ENCODE measurements around the gene ERV3-1.
A peak's percentile ranks its signal among the peaks of the same experiment; 100 is the strongest.
"Not testable (repeated sequence)": the region's sequence is repeated elsewhere in the genome, so short reads cannot be mapped to it uniquely, and the experiment has no call there.

ERV3-1 gene

DNA sequence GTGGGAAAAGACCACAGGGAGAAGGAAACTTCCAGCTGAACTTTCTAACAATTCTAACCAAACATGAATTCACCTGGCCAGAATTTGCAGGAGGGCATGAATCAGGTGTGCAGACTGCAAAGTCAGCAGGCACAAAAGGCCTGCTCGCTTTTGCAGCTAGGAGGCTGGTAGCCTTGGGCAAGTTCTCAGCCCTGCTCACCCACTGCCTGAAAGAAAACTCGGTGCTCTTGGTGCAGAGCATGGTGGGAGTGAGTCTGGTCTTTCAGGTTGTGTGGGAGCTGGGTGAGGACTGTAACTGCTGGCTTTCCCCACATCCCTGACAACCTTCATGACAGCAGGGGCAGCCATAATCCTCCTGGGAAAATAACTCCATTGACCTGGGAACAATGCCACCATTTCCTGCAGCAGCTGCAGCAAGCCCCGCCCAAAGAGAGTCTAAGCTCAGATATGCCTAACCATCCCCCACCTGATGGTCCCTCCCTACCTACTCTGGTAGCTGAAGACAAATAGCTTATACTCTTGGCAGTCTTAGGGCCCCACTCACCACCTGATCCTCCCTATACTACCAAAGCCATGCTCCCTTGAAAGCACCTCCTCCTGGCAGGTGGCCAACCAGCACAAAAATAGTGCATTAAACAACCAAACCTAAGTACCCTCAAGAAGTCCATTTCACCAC lies 47.3 kb downstream of the ERV3-1 start:
- Mint-ChIP-seq H3K4me3 (no peak overlapping the region), H3K9me3 (peaks cover 28% of the 10 kb centered on the region), H3K27me3 (ENCODE audit: low read depth) (no peaks in the 10 kb centered on the region), H3K27ac (no peak overlapping the region), H3K4me1 (no peaks in the 10 kb centered on the region), H3K36me3 (ENCODE audit: low read depth) (no peaks in the 10 kb centered on the region)
- TF ChIP-seq, protein P1, sequence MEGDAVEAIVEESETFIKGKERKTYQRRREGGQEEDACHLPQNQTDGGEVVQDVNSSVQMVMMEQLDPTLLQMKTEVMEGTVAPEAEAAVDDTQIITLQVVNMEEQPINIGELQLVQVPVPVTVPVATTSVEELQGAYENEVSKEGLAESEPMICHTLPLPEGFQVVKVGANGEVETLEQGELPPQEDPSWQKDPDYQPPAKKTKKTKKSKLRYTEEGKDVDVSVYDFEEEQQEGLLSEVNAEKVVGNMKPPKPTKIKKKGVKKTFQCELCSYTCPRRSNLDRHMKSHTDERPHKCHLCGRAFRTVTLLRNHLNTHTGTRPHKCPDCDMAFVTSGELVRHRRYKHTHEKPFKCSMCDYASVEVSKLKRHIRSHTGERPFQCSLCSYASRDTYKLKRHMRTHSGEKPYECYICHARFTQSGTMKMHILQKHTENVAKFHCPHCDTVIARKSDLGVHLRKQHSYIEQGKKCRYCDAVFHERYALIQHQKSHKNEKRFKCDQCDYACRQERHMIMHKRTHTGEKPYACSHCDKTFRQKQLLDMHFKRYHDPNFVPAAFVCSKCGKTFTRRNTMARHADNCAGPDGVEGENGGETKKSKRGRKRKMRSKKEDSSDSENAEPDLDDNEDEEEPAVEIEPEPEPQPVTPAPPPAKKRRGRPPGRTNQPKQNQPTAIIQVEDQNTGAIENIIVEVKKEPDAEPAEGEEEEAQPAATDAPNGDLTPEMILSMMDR (IDR thresholded peaks at IDR 0.05; ENCODE audit: unreplicated experiment in 3 of 3), result no peak

DNA sequence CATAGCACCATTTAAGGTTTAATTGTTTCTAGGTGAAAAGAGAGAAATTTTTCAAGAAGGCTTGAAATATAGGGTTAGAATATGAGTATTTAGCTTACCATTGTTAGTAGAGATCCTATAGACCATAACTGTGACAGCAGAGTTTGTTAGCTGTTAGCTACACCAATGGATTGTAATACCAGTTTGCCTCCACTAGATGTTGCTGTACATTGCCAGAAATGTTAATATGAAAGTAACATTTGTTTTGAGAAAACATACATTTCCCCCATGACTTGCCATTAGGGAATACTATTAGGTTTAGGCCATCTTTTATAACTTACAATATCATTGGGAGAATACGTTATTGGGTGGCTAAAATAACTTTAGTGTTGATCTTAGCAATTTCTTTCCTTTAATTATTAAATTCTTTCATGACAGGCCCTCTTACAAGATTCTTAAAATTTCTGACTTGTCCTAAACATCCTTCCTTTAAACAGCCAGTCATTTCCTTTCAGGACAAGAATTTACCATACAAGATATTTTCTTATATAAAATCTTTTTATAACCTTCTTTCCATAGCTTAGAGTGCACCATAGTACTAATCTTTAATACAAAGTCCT lies 55.1 kb downstream of the ERV3-1 start:
- H3K27ac Mint-ChIP-seq, result no peak overlapping the region
- no peaks in the 10 kb centered on the region for H3K36me3 Mint-ChIP-seq (ENCODE audit: low read depth)
- peaks cover 4% of the 10 kb centered on the region for H3K4me1 Mint-ChIP-seq
- no peak overlapping the region for H3K4me3 Mint-ChIP-seq
- peaks cover 40% of the 10 kb centered on the region for H3K27me3 Mint-ChIP-seq (ENCODE audit: low read depth)
- H3K9me3 Mint-ChIP-seq, result no peaks in the 10 kb centered on the region
- TF ChIP-seq, protein P1 (IDR thresholded peaks at IDR 0.05; ENCODE audit: unreplicated experiment in 3 of 3), result peak; percentile 77 to 85 (median 77)

DNA sequence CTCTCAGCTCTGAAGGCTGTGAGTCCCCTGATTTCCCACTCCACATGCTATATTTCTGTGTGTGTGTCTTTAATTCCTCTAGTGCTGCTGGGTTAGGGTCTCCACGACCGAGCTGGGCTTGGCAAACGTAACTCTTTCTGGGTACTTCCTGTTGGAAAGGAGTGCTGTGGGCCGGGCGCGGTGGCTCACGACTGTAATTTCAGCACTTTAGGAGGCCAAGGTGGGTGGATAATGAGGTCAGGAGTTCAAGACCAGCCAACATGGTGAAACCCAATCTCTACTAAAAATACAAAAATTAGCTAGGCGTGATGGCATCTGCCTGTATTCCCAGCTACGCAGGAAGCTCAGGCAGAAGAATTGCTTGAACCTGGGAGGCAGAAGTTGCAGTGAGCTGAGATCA lies 55.8 kb downstream of the ERV3-1 start:
- H3K36me3 Mint-ChIP-seq (ENCODE audit: low read depth); H3K9me3 Mint-ChIP-seq; H3K4me1 Mint-ChIP-seq; H3K4me3 Mint-ChIP-seq; H3K27ac Mint-ChIP-seq: not testable (repeated sequence)
- H3K27me3 Mint-ChIP-seq (ENCODE audit: low read depth), result peaks cover 45% of the 10 kb centered on the region

DNA sequence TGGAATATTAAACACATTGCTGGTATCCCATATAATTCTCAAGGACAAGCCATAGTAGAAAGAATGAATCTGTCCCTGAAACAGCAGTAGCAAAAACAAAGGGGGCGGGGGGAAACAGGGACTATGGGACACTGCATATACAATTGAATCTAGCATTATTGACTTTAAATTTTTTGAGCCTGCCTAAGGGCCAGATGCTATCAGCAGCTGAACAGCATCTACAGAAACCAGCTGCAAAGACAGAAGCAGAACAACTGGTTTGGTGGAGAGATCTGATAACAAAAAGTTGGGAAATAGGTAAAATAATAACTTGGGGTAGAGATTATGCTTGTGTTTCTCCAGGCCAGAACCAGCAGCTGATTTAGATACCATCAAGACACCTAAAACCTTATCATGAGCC lies 57.7 kb downstream of the ERV3-1 start:
- not testable (repeated sequence) for H3K9me3 Mint-ChIP-seq; H3K4me1 Mint-ChIP-seq; H3K4me3 Mint-ChIP-seq; H3K36me3 Mint-ChIP-seq (ENCODE audit: low read depth); H3K27ac Mint-ChIP-seq
- H3K27me3 Mint-ChIP-seq (ENCODE audit: low read depth), result peaks cover 56% of the 10 kb centered on the region

DNA sequence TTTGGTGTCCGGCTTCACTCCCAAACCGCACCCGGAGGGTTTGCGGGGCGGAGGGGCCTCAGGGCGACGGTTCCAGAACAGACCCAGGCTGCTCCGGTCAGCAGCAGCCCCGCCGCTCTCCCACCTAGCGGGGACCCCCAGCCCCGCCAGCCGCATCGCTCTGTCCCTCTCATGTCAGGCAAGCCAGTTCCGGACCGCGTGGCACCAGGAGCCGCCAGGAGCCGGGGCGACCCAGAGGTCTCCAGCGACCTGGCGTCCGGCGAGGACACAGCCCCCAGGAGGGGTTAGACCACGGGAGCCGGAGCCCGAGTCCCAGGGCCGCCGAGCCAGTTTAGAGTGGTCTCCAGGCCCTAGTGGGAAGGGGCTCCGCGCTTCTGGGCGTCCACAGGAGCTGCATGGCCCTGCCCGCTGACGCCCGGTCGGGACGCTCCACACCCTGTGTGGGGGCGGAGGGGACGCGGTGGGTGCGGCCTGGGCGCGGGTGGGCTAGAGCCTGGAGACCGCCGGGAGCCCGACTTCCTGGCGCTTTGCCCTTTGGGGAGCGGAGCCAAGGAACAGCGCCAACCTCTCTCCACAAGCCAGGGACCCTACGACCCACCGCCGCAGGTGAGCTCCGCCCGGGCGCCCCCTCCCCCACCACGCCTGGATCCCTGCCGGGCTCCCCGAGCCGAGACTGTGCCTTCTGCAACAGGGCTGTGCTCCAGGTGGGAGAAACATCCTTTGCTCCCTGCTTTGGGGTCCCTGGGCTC lies 59.1 kb downstream of the ERV3-1 start:
- TF ChIP-seq, protein P1 (IDR thresholded peaks at IDR 0.05; ENCODE audit: unreplicated experiment in 3 of 3), result no peak
- Mint-ChIP-seq H3K27me3 (ENCODE audit: low read depth) (peaks cover 56% of the 10 kb centered on the region), H3K9me3 (no peaks in the 10 kb centered on the region), H3K4me3 (peak overlapping the region; percentile 68 to 80 (median 73)), H3K4me1 (peaks cover 4% of the 10 kb centered on the region), H3K27ac (no peak overlapping the region), H3K36me3 (ENCODE audit: low read depth) (no peaks in the 10 kb centered on the region)

DNA sequence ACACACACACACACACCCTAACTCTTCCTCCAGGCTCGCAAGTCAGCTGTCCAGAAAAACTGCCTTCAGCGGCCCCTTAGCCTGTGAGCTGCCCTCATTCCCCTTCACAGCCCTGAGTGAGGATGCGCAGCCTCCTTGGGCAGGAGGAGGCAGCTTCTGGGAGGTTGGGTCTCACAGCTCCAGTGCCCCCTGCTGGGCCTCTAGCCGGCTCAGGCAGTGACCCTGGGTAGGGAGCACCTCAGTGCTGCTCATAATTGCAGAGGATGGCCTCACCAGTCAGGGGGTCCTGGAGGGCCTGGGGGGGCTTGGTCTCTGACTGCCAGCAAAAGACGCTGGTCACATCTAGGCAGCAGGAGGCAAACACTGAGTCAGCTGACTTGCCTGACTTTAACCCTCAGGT lies 59.7 kb downstream of the ERV3-1 start:
- peaks cover 56% of the 10 kb centered on the region for H3K27me3 Mint-ChIP-seq (ENCODE audit: low read depth)
- no peaks in the 10 kb centered on the region for H3K9me3 Mint-ChIP-seq
- no peaks in the 10 kb centered on the region for H3K36me3 Mint-ChIP-seq (ENCODE audit: low read depth)
- H3K4me1 Mint-ChIP-seq, result peaks cover 4% of the 10 kb centered on the region
- H3K4me3 Mint-ChIP-seq, result peak overlapping the region in 2 of 3 experiments; percentile 1 to 19
- H3K27ac Mint-ChIP-seq, result no peak overlapping the region
- TF ChIP-seq, protein P1 (IDR thresholded peaks at IDR 0.05; ENCODE audit: unreplicated experiment in 3 of 3), result no peak
